Measurements from ENCODE around the gene ERAP2.

Gene ERAP2

GRCh38 chr5:96934708-96935558 lies 58.6 kb downstream of the ERAP2 start:
- DNase-seq: peak; percentile 95

GRCh38 chr5:96935559-96936430 lies 59.5 kb downstream of the ERAP2 start, which contains the start of gene LNPEP:
LNPEP (plus strand) TSS chr5:96936080; CDS start chr5:96936156, 76 bp downstream.
- DNase-seq: peak; percentile 96

- DNase-seq: peak; percentile 66
Measured at GRCh38 chr5:96936431-96937320, 60.4 kb downstream of the ERAP2 start.

- no peak for DNase-seq
Measured at GRCh38 chr5:96940586-96940985, 64.3 kb downstream of the ERAP2 start.

- no peak for DNase-seq
Measured at GRCh38 chr5:96941140-96941539, 64.8 kb downstream of the ERAP2 start.

- peak; percentile 24 for DNase-seq
Measured at GRCh38 chr5:96942078-96942477, 65.8 kb downstream of the ERAP2 start.

GRCh38 chr5:96942911-96943310 lies 66.6 kb downstream of the ERAP2 start:
- DNase-seq: no peak

GRCh38 chr5:96943799-96944198 lies 67.5 kb downstream of the ERAP2 start:
- no peak for DNase-seq

- DNase-seq: no peak
Measured at GRCh38 chr5:96945144-96945897, 69.0 kb downstream of the ERAP2 start.

- DNase-seq: no peak
Measured at GRCh38 chr5:96946381-96946780, 70.1 kb downstream of the ERAP2 start.

GRCh38 chr5:96952118-96952750 lies 75.9 kb downstream of the ERAP2 start:
- DNase-seq: no peak

- no peak for DNase-seq
Measured at GRCh38 chr5:96952974-96953730, 76.9 kb downstream of the ERAP2 start.

- peak; percentile 61 for DNase-seq
Measured at GRCh38 chr5:96957254-96958049, 81.2 kb downstream of the ERAP2 start.

GRCh38 chr5:96958977-96959376 lies 82.7 kb downstream of the ERAP2 start:
- no peak for DNase-seq

- no peak for DNase-seq
Measured at GRCh38 chr5:96961053-96961452, 84.8 kb downstream of the ERAP2 start.

GRCh38 chr5:96962540-96962991 lies 86.3 kb downstream of the ERAP2 start:
- DNase-seq: no peak

GRCh38 chr5:96963267-96963666 lies 87.0 kb downstream of the ERAP2 start:
- DNase-seq: peak; percentile 31

- DNase-seq: no peak
Measured at GRCh38 chr5:96966801-96967200, 90.5 kb downstream of the ERAP2 start.

- DNase-seq: no peak
Measured at GRCh38 chr5:96967400-96967799, 91.1 kb downstream of the ERAP2 start.

GRCh38 chr5:96968074-96968473 lies 91.8 kb downstream of the ERAP2 start:
- no peak for DNase-seq

All from activated CD4-positive, alpha-beta T cell treated with anti-CD3 and anti-CD28 coated beads for 48 hours (primary cell).